ENCODE results near the gene JAKMIP1. TPM values are rescaled to one million over a fixed set of nuclear protein-coding genes. Genes with fewer than 3 reads are reported as not detected.

Gene JAKMIP1
- total and polyA plus RNA-seq, 2 donors (not counting 1 experiment from before 2014, with no cell fraction given): 0.49 to 1.0 TPM

GRCh38 chr4:6154875-6155274, 45.5 kb downstream of the JAKMIP1 start:
- no peak overlapping the region for H3K9ac ChIP-seq (ENCODE audit: low read length)
- H3K4me2 ChIP-seq (replicated peaks; ENCODE audit: low read depth, low read length, poor library complexity, severe bottlenecking): no peak overlapping the region
- no peaks in the 10 kb centered on the region for H3K4me1 Mint-ChIP-seq
- no peak overlapping the region for H3K27ac ChIP-seq (ENCODE audit: low read length in 2 of 2)
- no peak overlapping the region for H3K4me3 ChIP-seq (ENCODE audit: control extremely low read depth in 1 of 5, extremely low read depth in 1 of 5, insufficient read depth in 1 of 5, low read depth in 2 of 5, low read length in 4 of 5)
- WGBS (ENCODE audit: insufficient coverage): 75% methylated on average over 4 of the region's 9 CpGs
- H3K9me3 ChIP-seq (ENCODE audit: control extremely low read depth in 1 of 3, control insufficient read depth in 2 of 3, insufficient read depth in 1 of 3, low read length in 2 of 3): no peaks in the 10 kb centered on the region
- ATAC-seq (ENCODE audit: low read depth) (no peak), DNase-seq (no peak)
- no peaks in the 10 kb centered on the region for H3K27me3 ChIP-seq (replicated peaks in 1 of 4; ENCODE audit: control extremely low read depth in 1 of 4, control insufficient read depth in 3 of 4, insufficient read depth in 4 of 4, low read length in 3 of 4)
- no peak overlapping the region for H3K27ac Mint-ChIP-seq
- TF ChIP-seq CTCF (IDR thresholded peaks at IDR 0.05) (no peak), EZH2 (IDR thresholded peaks at IDR 0.05; ENCODE audit: borderline replicate concordance, insufficient read depth, low read depth, low read length, poor library complexity, severe bottlenecking) (no peak)
- H3K79me2 ChIP-seq (ENCODE audit: control insufficient read depth, insufficient read depth, low read length): no peaks in the 10 kb centered on the region
- H3K4me3 Mint-ChIP-seq: no peak overlapping the region
- ChIA-PET POLR2A (no interaction called here), CTCF (no interaction called here)
- no peaks in the 10 kb centered on the region for H3K36me3 ChIP-seq (replicated peaks in 1 of 2; ENCODE audit: control extremely low read depth in 1 of 2, control insufficient read depth in 1 of 2, extremely low read depth in 1 of 2, insufficient read depth in 2 of 2, low read length in 1 of 2)
- intact Hi-C loops (cut with micrococcal nuclease): no loop called here
- no peaks in the 10 kb centered on the region for H3K9me3 Mint-ChIP-seq (ENCODE audit: insufficient read depth)
- H3K27me3 Mint-ChIP-seq: no peaks in the 10 kb centered on the region
- H3K4me1 ChIP-seq (ENCODE audit: control insufficient read depth in 2 of 2, insufficient read depth in 2 of 2, low read length in 2 of 2): no peaks in the 10 kb centered on the region
- H2AFZ ChIP-seq (ENCODE audit: insufficient read depth, low read depth, low read length, poor library complexity, severe bottlenecking): no peak overlapping the region
- no peaks in the 10 kb centered on the region for H4K20me1 ChIP-seq (ENCODE audit: control insufficient read depth, insufficient read depth, low read length, poor library complexity, severe bottlenecking)

- H3K27me3 ChIP-seq (replicated peaks in 1 of 4; ENCODE audit: control extremely low read depth in 1 of 4, control insufficient read depth in 3 of 4, insufficient read depth in 4 of 4, low read length in 3 of 4): no peaks in the 10 kb centered on the region
- H4K20me1 ChIP-seq (ENCODE audit: control insufficient read depth, insufficient read depth, low read length, poor library complexity, severe bottlenecking): no peaks in the 10 kb centered on the region
- CTCF ChIA-PET: no interaction called here
- H3K4me3 ChIP-seq (ENCODE audit: control extremely low read depth in 1 of 5, extremely low read depth in 1 of 5, insufficient read depth in 1 of 5, low read depth in 2 of 5, low read length in 4 of 5): no peak overlapping the region
- Mint-ChIP-seq H3K4me1 (no peaks in the 10 kb centered on the region), H3K4me3 (no peak overlapping the region), H3K27ac (no peak overlapping the region), H3K9me3 (ENCODE audit: insufficient read depth) (no peaks in the 10 kb centered on the region), H3K27me3 (no peaks in the 10 kb centered on the region)
- no peak overlapping the region for H3K27ac ChIP-seq (ENCODE audit: low read length in 2 of 2)
- H3K4me2 ChIP-seq (replicated peaks; ENCODE audit: low read depth, low read length, poor library complexity, severe bottlenecking): no peak overlapping the region
- H3K9me3 ChIP-seq (ENCODE audit: control extremely low read depth in 1 of 3, control insufficient read depth in 2 of 3, insufficient read depth in 1 of 3, low read length in 2 of 3): no peaks in the 10 kb centered on the region
- H3K36me3 ChIP-seq (replicated peaks in 1 of 2; ENCODE audit: control extremely low read depth in 1 of 2, control insufficient read depth in 1 of 2, extremely low read depth in 1 of 2, insufficient read depth in 2 of 2, low read length in 1 of 2): no peaks in the 10 kb centered on the region
- no peak for TF ChIP-seq CTCF (IDR thresholded peaks at IDR 0.05)
- TF ChIP-seq EZH2 (IDR thresholded peaks at IDR 0.05; ENCODE audit: borderline replicate concordance, insufficient read depth, low read depth, low read length, poor library complexity, severe bottlenecking): no peak
- intact Hi-C loops (cut with micrococcal nuclease): no loop called here
- no peak for ATAC-seq (ENCODE audit: low read depth)
- no peaks in the 10 kb centered on the region for H3K4me1 ChIP-seq (ENCODE audit: control insufficient read depth in 2 of 2, insufficient read depth in 2 of 2, low read length in 2 of 2)
- DNase-seq: no peak
- 69% methylated on average over 4 of the region's 7 CpGs for WGBS (ENCODE audit: insufficient coverage)
- H2AFZ ChIP-seq (ENCODE audit: insufficient read depth, low read depth, low read length, poor library complexity, severe bottlenecking): no peak overlapping the region
- H3K9ac ChIP-seq (ENCODE audit: low read length): no peak overlapping the region
- POLR2A ChIA-PET: no interaction called here
- no peaks in the 10 kb centered on the region for H3K79me2 ChIP-seq (ENCODE audit: control insufficient read depth, insufficient read depth, low read length)
These were observed 46.5 kb downstream of the JAKMIP1 start for GRCh38 chr4:6153874-6154273.
